ENCODE data around the gene SAMM50. TPM values are rescaled to one million over a fixed set of nuclear protein-coding genes. Genes with fewer than 3 reads are reported as not detected.

Gene SAMM50
- total and polyA plus RNA-seq, 2 experiments from 2014 or later = 37.6 to 53.5 TPM

DNA sequence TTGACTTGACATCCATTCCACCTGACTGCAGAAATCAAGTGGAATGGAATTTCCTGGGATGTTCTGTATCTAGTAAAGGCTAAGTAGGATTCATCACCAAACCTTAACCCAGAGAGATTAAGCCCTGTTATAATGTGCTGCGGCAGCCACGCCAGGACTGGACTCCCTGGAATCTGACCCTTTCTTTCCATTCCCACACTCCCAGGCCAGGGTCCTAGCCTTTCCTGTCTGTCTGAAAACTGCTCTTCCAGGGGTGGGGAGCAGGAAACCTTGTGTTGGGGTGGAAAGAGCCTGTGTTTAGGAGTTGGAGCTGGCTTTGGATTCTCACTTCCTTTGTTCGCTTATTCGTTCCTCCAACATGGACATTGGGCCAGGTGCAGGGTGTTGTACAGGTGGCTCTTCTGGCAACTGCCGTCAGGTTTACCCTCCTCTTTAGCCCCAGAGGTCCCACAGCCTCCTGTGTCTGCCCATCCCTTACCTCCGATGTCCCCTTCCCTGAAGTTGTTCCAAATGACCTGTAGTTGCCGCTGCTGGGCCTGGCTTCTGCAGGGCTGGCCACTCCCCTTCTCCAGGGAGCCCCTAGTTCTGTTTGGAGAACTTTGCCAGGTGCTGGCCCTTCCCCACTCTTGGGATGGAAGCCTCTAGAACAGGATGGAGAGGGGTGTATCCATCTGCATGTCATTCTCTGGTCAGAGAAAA, 48.3 kb downstream of the SAMM50 start:
- no peaks in the 10 kb centered on the region for H4K20me1 ChIP-seq (ENCODE audit: insufficient read depth, poor library complexity, severe bottlenecking)
- no peaks in the 10 kb centered on the region for H3K4me1 ChIP-seq (ENCODE audit: insufficient read depth)
- no peaks in the 10 kb centered on the region for H3K9me3 ChIP-seq (ENCODE audit: low read depth)
- H3K9me2 ChIP-seq (replicated peaks; ENCODE audit: insufficient read depth) = no peaks in the 10 kb centered on the region
- no peak overlapping the region for H3K4me3 ChIP-seq
- H3K4me2 ChIP-seq = no peak overlapping the region
- no peak overlapping the region for H2AFZ ChIP-seq
- H3K36me3 ChIP-seq (replicated peaks; ENCODE audit: insufficient read depth, low read depth) = no peaks in the 10 kb centered on the region
- WGBS (ENCODE audit: low lambda C conversion rate, missing lambda C conversion rate) = 77% methylated on average over 7 of the region's 7 CpGs
- DNase-seq (ENCODE audit: low spot score) = no peak
- H3K27me3 ChIP-seq = no peaks in the 10 kb centered on the region
- H3K79me2 ChIP-seq = no peaks in the 10 kb centered on the region
- TF ChIP-seq EZH2phosphoT487 (IDR thresholded peaks at IDR 0.05; ENCODE audit: low read depth, severe bottlenecking, unreplicated experiment) (no peak), EZH2 (IDR thresholded peaks at IDR 0.05; ENCODE audit: borderline replicate concordance) (no peak)
- TF ChIP-seq, protein P1, sequence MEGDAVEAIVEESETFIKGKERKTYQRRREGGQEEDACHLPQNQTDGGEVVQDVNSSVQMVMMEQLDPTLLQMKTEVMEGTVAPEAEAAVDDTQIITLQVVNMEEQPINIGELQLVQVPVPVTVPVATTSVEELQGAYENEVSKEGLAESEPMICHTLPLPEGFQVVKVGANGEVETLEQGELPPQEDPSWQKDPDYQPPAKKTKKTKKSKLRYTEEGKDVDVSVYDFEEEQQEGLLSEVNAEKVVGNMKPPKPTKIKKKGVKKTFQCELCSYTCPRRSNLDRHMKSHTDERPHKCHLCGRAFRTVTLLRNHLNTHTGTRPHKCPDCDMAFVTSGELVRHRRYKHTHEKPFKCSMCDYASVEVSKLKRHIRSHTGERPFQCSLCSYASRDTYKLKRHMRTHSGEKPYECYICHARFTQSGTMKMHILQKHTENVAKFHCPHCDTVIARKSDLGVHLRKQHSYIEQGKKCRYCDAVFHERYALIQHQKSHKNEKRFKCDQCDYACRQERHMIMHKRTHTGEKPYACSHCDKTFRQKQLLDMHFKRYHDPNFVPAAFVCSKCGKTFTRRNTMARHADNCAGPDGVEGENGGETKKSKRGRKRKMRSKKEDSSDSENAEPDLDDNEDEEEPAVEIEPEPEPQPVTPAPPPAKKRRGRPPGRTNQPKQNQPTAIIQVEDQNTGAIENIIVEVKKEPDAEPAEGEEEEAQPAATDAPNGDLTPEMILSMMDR (IDR thresholded peaks at IDR 0.05; ENCODE audit: poor library complexity) = no peak
- H3K27ac ChIP-seq = no peak overlapping the region

DNA sequence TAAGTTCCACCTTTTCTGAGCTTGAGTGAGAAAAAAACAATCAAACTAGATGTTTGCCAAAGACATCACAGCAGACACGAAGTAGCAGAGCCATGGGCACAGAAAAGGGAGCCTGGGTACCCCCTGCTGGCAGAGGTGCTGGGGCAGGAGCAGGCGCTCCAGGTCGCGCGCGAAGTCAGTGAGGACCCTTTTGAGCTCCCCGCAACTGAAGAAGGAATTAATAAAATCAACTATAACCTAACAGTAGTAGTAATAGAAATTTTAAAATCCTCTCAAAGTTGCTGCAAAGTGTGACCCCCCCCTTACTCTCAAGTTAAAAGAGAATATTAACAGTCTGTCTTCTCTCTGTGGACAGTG, 48.8 kb downstream of the SAMM50 start:
- Histone ChIP-seq H3K4me2 (no peak overlapping the region), H3K9me3 (ENCODE audit: low read depth) (no peaks in the 10 kb centered on the region), H3K36me3 (replicated peaks; ENCODE audit: insufficient read depth, low read depth) (no peaks in the 10 kb centered on the region), H2AFZ (no peak overlapping the region), H3K4me3 (no peak overlapping the region), H3K9me2 (replicated peaks; ENCODE audit: insufficient read depth) (no peaks in the 10 kb centered on the region), H4K20me1 (ENCODE audit: insufficient read depth, poor library complexity, severe bottlenecking) (no peaks in the 10 kb centered on the region), H3K27me3 (no peaks in the 10 kb centered on the region), H3K4me1 (ENCODE audit: insufficient read depth) (no peaks in the 10 kb centered on the region), H3K27ac (no peak overlapping the region), H3K79me2 (no peaks in the 10 kb centered on the region)
- 95% methylated on average over 7 of the region's 7 CpGs for WGBS (ENCODE audit: low lambda C conversion rate, missing lambda C conversion rate)
- no peak for TF ChIP-seq EZH2 (IDR thresholded peaks at IDR 0.05; ENCODE audit: borderline replicate concordance)
- TF ChIP-seq, protein P1 (IDR thresholded peaks at IDR 0.05; ENCODE audit: poor library complexity) = no peak
- TF ChIP-seq EZH2phosphoT487 (IDR thresholded peaks at IDR 0.05; ENCODE audit: low read depth, severe bottlenecking, unreplicated experiment) = no peak
- DNase-seq (ENCODE audit: low spot score) = no peak

DNA sequence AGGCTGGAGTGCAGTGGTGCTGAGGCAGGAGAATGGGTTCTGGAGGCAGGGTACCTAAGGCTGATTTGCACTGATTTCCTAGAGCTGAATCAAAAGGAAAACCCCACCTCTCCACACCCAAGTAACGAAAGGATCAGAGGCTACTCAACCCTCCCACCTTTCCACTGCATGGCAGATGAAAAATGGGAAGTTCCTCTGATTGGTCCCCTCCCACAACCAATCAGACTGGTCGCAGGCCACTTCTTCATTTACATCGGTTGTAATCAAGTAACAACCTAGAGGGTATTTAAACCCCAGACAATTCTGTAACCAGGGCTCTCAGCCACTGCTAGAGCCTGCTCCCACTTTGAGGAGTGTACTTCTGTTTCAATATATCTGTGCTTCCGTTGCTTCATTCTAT, 50.3 kb downstream of the SAMM50 start:
- no peaks in the 10 kb centered on the region for H3K36me3 ChIP-seq (replicated peaks; ENCODE audit: insufficient read depth, low read depth)
- no peaks in the 10 kb centered on the region for H3K9me2 ChIP-seq (replicated peaks; ENCODE audit: insufficient read depth)
- 96% methylated on average over 4 of the region's 4 CpGs for WGBS (ENCODE audit: low lambda C conversion rate, missing lambda C conversion rate)
- no peaks in the 10 kb centered on the region for H4K20me1 ChIP-seq (ENCODE audit: insufficient read depth, poor library complexity, severe bottlenecking)
- TF ChIP-seq EZH2 (IDR thresholded peaks at IDR 0.05; ENCODE audit: borderline replicate concordance) (no peak), EZH2phosphoT487 (IDR thresholded peaks at IDR 0.05; ENCODE audit: low read depth, severe bottlenecking, unreplicated experiment) (no peak)
- TF ChIP-seq, protein P1 (IDR thresholded peaks at IDR 0.05; ENCODE audit: poor library complexity) = no peak
- no peaks in the 10 kb centered on the region for H3K27me3 ChIP-seq
- H3K4me2 ChIP-seq = no peak overlapping the region
- H3K9me3 ChIP-seq (ENCODE audit: low read depth) = no peaks in the 10 kb centered on the region
- DNase-seq (ENCODE audit: low spot score) = no peak
- H2AFZ ChIP-seq = no peak overlapping the region
- no peaks in the 10 kb centered on the region for H3K4me1 ChIP-seq (ENCODE audit: insufficient read depth)
- no peak overlapping the region for H3K27ac ChIP-seq
- H3K4me3 ChIP-seq = no peak overlapping the region
- H3K79me2 ChIP-seq = no peaks in the 10 kb centered on the region

All from hepatocyte (in vitro differentiated cells).